Measurements from ENCODE around the gene UNC5A.

The UNC5A gene

DNA sequence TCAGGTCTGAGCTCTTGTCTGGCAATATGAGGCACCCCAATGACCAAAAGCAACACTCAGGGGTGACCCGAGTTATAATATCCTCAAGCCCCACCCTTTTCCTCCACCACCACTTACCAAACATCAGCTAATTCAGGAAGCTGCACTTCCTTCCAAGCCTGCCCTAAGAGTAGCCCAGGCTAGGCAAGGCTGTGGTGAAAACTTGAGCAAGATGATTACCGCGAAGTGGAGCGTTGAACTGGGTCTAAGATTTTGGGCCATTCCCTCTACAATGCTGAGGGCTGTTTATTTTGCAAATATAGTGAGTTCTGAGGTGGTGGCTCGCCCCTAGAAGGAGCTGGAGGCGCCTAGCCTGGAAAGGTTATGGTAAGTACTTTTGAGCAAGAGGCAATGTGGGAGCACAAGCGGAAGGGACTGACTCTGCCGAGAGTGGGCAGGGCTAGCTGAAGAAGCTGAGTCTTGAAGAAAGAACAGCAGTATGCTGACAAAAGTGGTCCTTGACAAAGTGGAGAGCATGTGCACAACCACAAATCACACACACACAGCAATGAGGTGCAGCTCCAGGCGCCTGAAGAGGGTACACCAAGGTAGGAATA, 89.0 kb downstream of the UNC5A start, which contains the start of gene HK3:
TSS of gene HK3 (minus strand) at position 51 of the 596 bp plus-strand sequence. CDS start 3,187 bp downstream, outside the sequence.
- no peak for DNase-seq (ENCODE audit: low spot score)

DNA sequence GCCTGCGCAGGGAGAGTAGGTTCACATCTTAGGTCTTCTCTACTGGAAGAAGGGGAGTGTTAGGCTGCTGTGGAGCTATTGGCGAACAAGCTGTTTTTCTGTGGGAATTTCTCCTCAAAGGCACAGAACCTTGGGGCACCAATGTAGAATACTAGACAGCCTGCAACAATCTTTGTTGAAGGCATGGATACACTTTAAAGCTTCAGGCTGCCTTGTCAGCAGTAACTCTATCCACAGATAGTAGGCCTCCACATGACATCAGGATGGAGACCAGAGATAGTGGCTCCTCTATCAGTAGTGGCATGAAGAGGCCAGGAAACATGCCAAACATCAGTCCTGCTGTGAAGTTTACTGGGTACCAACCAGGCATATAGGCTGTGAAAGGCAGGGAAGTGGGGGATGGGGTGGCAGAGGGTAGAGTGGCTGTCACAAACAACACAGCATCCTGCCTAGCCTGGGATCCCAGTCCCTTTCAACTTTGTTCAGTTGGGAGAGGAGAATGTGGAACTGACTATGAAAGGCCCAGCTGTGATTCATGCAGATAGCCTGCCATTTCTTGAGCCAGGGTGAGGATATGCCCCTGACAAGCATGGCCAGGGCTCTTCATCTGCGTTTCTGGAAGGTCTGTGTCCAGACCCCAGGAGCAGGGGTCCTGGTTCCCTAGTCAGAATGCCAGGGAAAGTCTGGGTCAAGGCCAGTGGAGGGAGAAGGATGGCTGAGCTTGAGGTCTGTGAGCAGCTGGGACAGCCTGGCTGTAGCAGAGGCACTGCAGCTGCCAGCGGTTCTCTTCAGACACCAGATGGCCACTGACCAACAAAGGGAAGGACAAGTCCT, 89.8 kb downstream of the UNC5A start:
- no peak for DNase-seq (ENCODE audit: low spot score)

DNA sequence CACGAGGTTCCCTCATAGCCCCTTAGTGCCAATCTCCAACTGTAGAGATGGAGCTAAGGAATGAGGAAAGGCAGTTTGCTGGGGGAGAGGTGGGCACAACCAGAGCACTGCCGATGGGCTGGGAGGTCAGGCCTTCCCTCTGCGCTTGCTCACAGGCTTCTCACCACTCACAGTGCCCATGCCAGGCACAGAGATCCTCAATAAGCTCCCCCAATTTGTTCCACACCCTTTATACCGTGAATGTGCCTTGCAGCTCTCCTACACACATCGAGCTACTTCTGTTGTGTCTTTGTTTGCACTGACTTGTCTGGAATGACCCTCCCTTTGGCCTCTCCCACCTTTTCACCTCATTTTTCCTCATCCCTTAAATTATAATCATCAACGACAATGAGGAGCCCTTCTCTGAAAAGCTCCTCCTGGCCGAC, 90.4 kb downstream of the UNC5A start:
- no peak for DNase-seq (ENCODE audit: low spot score)

DNA sequence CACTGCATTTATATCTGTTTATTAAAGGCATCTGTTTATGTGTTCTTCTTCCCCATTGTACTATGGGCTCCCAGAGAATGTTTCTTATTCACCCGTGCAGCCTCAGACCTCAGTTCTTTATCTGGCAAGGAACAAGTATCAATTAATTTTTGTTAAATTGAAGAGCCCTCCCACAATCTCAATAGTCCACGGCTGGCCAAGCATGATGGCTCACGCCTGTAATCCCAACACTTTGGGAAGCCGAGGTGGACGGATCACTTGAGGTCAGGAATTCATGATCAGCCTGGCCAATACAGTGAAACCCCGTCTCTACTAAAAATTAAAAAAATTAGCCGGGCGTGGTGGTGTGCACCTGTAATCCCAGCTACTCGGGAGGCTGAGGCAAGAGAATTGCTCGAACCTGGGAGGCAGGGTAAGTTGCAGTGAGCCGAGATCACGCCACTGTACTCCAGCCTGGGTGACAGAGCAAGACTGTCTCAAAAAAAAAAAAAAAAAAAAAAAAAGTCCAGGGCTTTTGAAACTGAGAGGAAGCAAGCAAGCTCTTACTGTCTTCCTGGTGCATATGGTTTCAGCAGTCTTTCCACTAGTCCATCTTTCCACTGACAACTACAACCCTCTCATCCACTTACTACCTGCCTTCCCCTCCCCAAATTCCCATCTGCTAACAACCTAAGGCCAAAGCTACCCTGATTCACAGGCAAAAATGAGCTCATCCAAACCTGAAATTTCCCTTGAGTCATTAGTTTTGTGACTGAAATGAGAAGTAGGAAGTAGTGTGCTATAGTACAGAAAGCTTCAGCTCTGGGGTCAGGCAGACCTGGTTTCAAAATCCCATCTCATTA, 91.1 kb downstream of the UNC5A start:
- DNase-seq (ENCODE audit: low spot score): peak; percentile 58

DNA sequence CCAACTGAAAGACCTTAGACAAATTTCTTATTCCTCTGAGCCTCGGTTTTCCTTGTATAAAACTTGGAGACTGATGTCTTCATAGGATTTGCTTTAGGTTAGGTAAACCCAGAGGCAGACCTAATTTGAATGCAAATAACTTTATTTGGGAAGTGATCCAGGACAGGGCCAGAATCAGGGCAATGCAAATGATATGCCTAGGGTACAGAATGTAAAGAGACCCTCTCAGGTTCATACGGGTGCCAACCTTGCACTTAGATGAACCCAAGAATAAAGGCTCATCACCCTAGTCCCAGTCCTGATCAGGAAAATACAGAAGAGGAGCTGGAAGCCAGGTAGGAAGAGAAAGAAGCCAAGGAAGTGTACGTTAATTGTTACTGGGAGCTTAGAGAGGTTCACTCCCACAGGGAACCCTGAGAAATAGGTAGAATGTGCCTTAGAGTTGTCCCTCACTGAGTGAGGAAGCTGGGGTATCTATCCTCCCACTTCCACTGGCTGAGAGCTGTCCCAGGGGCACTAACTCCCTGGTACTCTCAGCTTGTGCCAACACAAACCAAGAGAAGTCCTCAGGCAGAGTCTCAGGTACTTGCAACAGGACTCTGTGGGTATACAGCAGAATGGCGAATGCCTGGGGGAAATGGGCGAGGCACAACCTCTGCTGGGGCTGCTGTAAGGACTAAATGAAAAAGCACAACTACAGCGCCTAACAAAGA, 91.9 kb downstream of the UNC5A start:
- no peak for DNase-seq (ENCODE audit: low spot score)

DNA sequence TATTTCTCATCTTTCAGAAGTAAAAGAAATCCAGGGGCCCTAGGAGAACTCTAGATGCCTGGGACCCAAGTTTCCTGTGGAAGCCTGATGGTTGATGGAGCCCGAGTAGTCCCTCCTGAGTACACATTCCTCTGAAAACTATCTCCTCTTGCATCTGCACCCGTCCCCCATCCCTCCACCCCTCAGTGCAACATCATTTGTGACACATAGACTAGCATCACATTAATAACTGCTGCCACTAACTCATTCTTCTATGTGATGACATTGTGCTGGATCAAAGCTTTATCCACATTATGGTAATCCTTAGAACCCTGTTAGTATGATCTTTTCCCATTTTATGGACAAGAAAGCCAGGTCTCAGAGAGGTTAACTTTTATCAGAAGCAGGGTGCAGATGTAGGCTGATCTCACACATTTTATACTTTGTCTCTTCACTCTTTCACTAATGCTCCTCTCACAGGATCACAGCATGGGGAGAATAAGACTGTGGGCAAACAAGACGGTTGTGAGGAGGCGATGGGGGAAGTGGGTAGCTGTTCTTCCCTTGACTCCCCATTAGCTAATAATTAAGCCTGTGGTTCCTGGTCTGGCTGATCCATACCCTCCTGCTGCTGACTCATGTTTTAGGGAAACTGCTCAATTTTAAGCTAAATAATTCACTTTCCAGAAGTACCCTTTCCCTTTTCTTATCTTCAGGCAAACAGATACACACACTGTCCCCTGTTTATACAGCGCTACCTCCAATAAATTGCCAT, 92.7 kb downstream of the UNC5A start:
- DNase-seq (ENCODE audit: low spot score): no peak

DNA sequence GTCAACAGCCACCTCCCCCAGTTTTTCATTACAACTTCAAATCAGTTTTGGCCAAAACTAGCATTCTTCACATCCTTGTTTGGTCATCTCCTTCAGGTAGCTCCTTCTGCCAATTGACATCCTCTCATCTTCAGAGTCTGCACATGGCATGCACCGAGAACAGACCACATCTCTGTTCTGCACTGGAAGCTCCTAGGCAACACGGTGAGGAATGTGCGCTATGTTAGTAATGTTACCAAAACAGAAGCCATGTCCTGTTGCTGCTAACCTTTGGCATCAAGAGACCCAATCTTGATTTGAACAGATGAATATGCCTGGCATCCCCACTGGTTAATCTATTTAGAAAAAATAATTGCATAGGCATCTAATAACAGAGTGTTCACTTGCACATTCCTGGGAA, 93.9 kb downstream of the UNC5A start:
- DNase-seq (ENCODE audit: low spot score): no peak

DNA sequence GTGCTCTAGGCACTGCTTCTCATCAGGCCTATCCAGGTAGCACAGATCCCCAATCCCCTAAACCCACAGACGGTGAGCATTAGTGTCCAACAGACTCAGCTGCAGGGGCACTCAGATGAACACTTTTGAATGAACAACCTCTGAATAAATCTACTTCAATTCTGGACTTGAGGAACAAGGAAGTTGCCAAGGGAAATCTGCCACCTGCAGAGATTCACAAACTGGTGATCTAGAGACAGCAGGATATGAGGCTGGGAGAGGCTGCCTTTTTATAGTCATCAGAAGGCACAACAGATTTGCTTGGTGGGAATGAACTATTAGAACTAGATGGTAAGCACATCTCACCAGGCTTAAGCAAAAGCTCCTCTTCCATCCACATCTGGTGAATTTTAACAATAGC, 95.8 kb downstream of the UNC5A start:
- no peak for DNase-seq (ENCODE audit: low spot score)

DNA sequence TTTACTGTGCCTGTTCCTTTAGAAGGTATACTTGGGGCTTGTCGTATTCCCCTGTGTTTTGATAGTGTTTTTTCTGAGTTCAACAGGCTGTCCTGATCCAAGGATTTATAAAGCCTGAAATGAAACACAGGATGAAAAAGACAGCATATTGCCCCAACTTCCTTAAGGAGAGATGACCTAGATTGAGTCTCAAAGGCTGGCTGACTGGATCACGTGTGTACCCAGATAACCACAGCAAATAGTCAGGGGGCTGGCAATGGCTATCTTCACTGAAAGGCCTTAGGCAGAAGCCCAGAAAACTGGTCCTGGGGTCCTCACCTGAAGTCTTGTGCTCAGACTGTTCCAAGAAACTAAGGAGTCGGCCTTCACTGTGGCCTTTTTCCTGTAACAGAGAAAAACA, 96.4 kb downstream of the UNC5A start:
- DNase-seq (ENCODE audit: low spot score): no peak

DNA sequence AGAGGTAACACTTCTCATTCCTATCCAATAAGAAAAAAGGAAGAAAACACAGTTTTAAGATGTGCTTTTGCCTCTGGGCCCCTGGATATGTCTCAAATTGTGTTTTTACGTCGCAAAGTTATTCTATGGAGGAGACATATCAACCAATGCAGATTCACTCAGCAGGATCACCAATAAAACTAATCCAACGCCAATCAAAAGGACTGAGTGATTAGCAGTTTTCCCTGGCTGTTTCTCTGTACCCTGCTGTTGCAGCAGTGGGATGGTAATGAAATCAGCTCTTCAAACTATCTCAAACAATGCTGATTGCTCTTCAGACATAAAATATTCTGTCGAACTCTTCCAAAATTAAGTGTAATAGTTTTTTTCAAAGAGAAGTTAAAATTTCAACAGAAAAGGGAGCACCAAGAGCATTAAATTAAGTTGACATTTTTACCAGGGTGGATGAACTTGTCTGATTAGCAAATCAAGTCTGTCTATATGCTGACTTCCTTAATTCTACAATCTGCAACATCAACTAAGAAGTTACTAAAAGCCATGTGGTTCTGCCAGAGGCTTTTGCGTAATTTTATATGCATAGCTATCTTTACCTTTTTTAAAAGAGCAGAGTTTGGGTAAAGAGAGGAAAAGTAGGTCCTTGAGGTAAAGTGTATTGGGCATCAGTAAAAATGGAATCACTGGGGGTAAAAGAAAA, 98.5 kb downstream of the UNC5A start:
- DNase-seq (ENCODE audit: low spot score): no peak

DNA sequence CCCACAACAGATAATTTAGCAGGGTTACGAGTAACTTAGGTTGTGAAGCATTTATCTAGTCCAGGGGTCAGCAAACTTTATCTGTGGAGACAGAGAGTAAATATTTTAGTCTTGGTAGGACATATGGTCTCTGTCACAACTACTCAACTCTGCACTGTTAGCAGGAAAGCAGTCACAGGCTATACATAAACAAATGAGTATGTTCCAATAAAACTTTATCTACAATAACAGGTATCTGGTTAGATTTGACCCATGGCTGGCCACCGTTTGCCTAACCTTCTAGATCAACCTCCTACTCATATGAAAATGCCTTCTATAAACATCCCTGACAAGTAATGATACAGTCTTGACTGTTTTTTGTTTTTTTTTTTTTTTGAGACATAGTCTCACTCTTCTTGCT, 101.8 kb downstream of the UNC5A start:
- DNase-seq (ENCODE audit: low spot score): no peak

DNA sequence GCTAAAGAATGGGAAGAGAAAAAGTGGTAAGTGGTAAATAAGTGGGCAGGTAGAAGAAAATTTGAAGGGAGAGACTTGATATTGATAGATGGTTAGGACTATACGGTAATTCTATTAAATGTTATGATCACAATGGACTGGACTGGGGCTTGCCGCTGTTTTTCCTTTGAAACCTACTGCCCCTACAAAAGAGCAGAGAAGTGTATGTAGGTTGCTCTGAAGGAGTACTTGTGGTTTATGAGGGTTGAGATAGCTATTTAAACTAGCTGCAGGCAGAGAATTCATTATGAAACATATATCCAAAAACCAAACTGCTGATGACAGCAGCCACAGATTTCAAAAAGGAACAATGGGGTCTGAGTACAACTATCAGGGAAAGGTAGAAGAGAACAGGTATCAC, 105.5 kb downstream of the UNC5A start:
- no peak for DNase-seq (ENCODE audit: low spot score)

DNA sequence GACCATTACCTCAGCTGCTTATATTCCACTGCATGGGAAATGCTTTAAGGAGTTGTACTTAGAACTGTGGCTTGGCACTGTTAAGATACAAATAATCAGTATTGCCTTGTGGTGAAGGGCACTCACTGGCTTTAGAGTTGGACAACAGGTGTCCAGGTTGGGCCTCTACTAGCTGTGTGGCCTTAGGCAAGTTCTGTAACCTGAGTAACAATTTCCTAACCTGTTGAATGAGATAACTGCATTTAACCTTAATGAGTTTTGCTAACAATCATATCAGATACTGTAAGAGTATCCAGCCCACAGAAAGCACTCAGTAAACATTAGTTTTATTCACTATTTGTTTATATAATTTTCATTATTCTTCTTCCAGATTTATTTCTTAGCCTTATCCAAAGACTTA, 106.0 kb downstream of the UNC5A start:
- no peak for DNase-seq (ENCODE audit: low spot score)

DNA sequence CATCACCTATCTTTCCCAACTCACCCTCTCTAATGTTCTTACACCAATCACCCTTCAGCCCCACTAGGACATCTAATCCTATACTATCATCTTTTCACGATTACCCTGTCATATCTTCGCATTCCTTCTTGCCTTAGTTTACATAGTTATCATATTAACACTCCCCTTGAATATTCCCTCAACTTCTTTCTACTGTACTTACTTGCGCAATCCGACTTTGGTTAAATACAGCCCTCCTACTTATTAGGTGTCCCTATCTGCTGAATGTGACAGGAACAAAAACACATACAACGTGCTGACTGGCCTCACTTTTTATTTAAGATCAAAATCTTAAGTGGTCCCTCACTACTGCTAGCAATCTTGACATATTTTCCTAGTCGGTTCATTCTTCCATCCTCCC, 108.3 kb downstream of the UNC5A start:
- DNase-seq (ENCODE audit: low spot score): no peak

DNA sequence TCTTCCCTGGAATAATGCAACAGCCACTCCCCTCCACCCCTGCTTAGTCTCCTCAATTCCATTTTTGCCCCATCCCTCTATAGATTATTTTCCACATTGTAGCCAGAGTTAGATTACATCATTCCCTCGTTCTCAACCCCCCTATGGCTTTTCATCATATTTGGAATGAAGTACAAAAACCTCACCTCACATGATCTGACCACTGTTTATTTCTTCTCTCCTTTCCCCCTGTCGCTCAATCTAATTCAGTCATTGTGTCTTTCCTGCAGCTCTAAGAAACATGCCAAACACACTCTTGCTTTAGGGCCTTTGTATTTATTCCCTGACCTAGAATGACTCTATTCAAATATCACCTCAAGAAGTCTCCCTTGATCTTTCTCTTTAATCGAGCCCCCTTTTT, 111.4 kb downstream of the UNC5A start:
- DNase-seq (ENCODE audit: low spot score): no peak

DNA sequence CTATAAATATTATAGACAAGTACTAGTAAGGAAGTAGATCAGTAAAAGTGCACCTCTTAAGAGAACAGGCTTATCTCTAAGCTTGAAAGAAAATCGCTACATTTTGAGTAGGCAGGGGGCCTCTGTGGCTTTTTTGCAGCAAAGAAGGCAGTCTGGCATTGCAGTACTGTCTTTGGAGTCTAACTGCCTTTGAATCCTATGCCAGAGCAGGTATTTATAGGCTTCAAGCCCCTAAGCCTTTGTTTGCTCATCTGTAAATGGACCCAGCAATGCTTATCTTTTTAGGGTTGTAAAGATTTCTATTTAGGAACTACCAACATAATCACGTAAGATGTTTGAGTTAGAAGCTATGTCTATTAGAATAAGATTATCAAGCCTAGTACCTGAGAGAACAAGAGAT, 112.5 kb downstream of the UNC5A start:
- DNase-seq (ENCODE audit: low spot score): no peak

DNA sequence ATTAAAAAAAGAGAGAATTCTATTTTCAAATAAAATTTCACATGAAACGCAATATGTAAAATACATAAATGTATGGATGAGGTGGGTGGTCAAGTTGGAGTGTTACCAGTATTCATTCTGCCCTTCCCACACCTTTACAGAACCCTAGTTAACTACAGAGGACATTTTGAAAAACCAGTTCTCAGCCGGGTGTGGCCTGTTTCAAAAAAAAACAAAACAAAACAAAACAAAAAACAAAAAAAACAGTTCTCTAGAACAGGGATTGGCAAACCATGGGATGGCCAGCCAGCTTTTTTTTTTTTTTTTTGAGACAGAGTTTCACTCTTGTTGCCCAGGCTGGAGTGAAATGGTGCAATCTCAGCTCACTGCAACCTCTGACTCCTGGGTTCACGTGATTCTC, 117.2 kb downstream of the UNC5A start:
- no peak for DNase-seq (ENCODE audit: low spot score)

DNA sequence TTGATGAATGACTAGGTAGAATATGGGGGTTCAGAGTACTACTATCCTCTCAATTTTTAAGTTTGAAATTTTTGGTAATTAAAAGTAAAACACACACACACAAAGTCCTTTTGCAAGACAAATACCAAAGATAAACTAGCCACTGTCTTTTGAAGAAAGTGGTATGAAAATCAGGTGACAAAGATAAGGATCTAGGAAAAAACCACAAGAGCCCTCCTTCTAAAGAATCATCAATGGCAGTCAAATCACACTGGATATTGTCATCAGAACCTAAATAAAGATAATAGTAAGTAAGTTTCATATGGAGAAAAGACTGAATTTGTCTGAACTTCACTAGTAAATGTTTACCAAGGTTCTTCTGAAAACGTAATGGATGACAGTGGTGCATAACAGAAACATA, 119.3 kb downstream of the UNC5A start:
- no peak for DNase-seq (ENCODE audit: low spot score)
